ENCODE measurements around the gene SLC26A2.

- TF ChIP-seq POLR2A (IDR thresholded peaks at IDR 0.05) (no peak), CTCF (IDR thresholded peaks at IDR 0.05) (peak; percentile 86 to 93 (median 88))
These were observed 30.2 kb downstream of the SLC26A2 start for GRCh38 chr5:149990518-149991376.
